ENCODE measurements around the gene SEMA3A. TPM values are rescaled to one million over a fixed set of nuclear protein-coding genes. Genes with fewer than 3 reads are reported as not detected.

Gene SEMA3A
- total and polyA plus RNA-seq, 2 of the 4 experiments (the other 2 are of a cell fraction): 31.2 to 213 TPM

- in situ Hi-C loops (cut with MboI; ENCODE audit: low sequenced_read_pairs) (loop anchor here (25.0 kb wide), 2 partner anchors 1829 to 1929 kb away; no protein-coding TSS in a partner anchor), dilution Hi-C loops (cut with HindIII; ENCODE audit: low sequenced_read_pairs, unreplicated experiment) (no loop called here), intact Hi-C loops (cut with micrococcal nuclease) (no loop called here)
- ChIA-PET CTCF (no interaction called here), POLR2A (ENCODE audit: unreplicated experiment) (no interaction called here)
- Histone ChIP-seq H3K18ac (ENCODE audit: low read depth, low read length) (no peak overlapping the region), H4K5ac (ENCODE audit: low read depth, low read length) (no peak overlapping the region), H3K27ac (ENCODE audit: insufficient read depth, low read length) (no peak overlapping the region), H3K79me1 (ENCODE audit: low read depth in 1 of 2, low read length in 2 of 2) (no peaks in the 10 kb centered on the region), H4K20me1 (ENCODE audit: insufficient read depth, low read length) (no peaks in the 10 kb centered on the region), H3K9me1 (ENCODE audit: insufficient read depth, low read length) (no peaks in the 10 kb centered on the region), H3K9me3 (ENCODE audit: control insufficient read depth, insufficient read depth, low read length) (no peaks in the 10 kb centered on the region), H3K4ac (ENCODE audit: low read depth, low read length) (no peak overlapping the region), H4K91ac (ENCODE audit: insufficient read depth, low read depth, low read length) (no peak overlapping the region), H3K4me1 (ENCODE audit: control insufficient read depth, insufficient read depth, low read length) (no peaks in the 10 kb centered on the region), H3K36me3 (ENCODE audit: control insufficient read depth, insufficient read depth, low read length) (no peaks in the 10 kb centered on the region), H3K14ac (replicated peaks; ENCODE audit: low read depth, low read length) (no peak overlapping the region), H2BK20ac (ENCODE audit: low read depth, low read length) (no peak overlapping the region), H4K8ac (ENCODE audit: low read depth in 2 of 2, low read length in 2 of 2) (no peak overlapping the region), H3K9ac (ENCODE audit: low read depth, low read length) (no peak overlapping the region), H3K4me3 (ENCODE audit: insufficient read depth, low read depth, low read length) (no peak overlapping the region), H3K56ac (ENCODE audit: extremely low read depth, insufficient read depth, low read length) (no peak overlapping the region), H2AFZ (replicated peaks; ENCODE audit: low read length, poor library complexity) (no peak overlapping the region), H2AK5ac (ENCODE audit: low read depth, low read length) (no peak overlapping the region), H2BK120ac (ENCODE audit: low read depth, low read length) (no peak overlapping the region), H3K23ac (ENCODE audit: low read depth, low read length) (no peak overlapping the region), H2BK15ac (ENCODE audit: low read depth, low read length) (no peak overlapping the region), H3K4me2 (ENCODE audit: low read depth, low read length) (no peak overlapping the region), H3K27me3 (ENCODE audit: control insufficient read depth, insufficient read depth, low read length) (no peaks in the 10 kb centered on the region), H2BK5ac (ENCODE audit: low read depth, low read length, poor library complexity, severe bottlenecking) (no peak overlapping the region), H2AK9ac (replicated peaks; ENCODE audit: low read depth, low read length, poor library complexity) (no peak overlapping the region)
- BruUV-seq (replicated peaks): no TSS peak
- DNase-seq (no peak), ATAC-seq (ENCODE audit: low read depth) (no peak)
- WGBS, 2 experiments (ENCODE audit: extremely low coverage in 2 of 2, insufficient read length in 1 of 2): no CpG with 5 or more reads among the region's 2 CpGs
- TF ChIP-seq BHLHE40 (IDR thresholded peaks at IDR 0.05; ENCODE audit: low read depth, low read length): no peak
- TF ChIP-seq POLR2A (IDR thresholded peaks at IDR 0.05; ENCODE audit: low read depth, low read length): no peak
- no peak for TF ChIP-seq FOS (IDR thresholded peaks at IDR 0.05; ENCODE audit: low read depth, low read length)
- TF ChIP-seq SMC3 (IDR thresholded peaks at IDR 0.05; ENCODE audit: low read depth, low read length): no peak
- no peak for TF ChIP-seq MAZ (IDR thresholded peaks at IDR 0.05; ENCODE audit: borderline replicate concordance, low read depth, low read length)
- no peak for TF ChIP-seq RCOR1 (IDR thresholded peaks at IDR 0.05; ENCODE audit: insufficient replicate concordance, low read length)
- TF ChIP-seq, protein P1, sequence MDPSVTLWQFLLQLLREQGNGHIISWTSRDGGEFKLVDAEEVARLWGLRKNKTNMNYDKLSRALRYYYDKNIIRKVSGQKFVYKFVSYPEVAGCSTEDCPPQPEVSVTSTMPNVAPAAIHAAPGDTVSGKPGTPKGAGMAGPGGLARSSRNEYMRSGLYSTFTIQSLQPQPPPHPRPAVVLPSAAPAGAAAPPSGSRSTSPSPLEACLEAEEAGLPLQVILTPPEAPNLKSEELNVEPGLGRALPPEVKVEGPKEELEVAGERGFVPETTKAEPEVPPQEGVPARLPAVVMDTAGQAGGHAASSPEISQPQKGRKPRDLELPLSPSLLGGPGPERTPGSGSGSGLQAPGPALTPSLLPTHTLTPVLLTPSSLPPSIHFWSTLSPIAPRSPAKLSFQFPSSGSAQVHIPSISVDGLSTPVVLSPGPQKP (IDR thresholded peaks at IDR 0.05; ENCODE audit: borderline replicate concordance, low read depth, low read length): no peak
- TF ChIP-seq RFX5 (IDR thresholded peaks at IDR 0.05; ENCODE audit: low read depth, low read length): no peak
- TF ChIP-seq CHD1 (IDR thresholded peaks at IDR 0.05; ENCODE audit: low read depth, low read length): no peak
- no peak for TF ChIP-seq MAFK (IDR thresholded peaks at IDR 0.05; ENCODE audit: low read depth, low read length)
- TF ChIP-seq MXI1 (IDR thresholded peaks at IDR 0.05; ENCODE audit: borderline replicate concordance, low read depth, low read length): no peak
- TF ChIP-seq CEBPB (IDR thresholded peaks at IDR 0.05; ENCODE audit: low read depth, low read length): no peak
- TF ChIP-seq NFE2L2 (IDR thresholded peaks at IDR 0.05; ENCODE audit: low read depth, low read length): no peak
- no peak for TF ChIP-seq USF2 (IDR thresholded peaks at IDR 0.05; ENCODE audit: low read depth, low read length)
- TF ChIP-seq RAD21 (IDR thresholded peaks at IDR 0.05; ENCODE audit: low read length): no peak
- no peak for TF ChIP-seq CTCF (conservative IDR thresholded peaks at IDR 0.05; ENCODE audit: low read depth, low read length)
Measured at GRCh38 chr7:83908526-83908925, 286.1 kb downstream of the SEMA3A start.
